Ramos (cell line): ENCODE measurements around the gene CTNNAL1.
"Not testable (repeated sequence)": the region's sequence is repeated elsewhere in the genome, so short reads cannot be mapped to it uniquely, and the experiment has no call there.

Experiments
- in situ Hi-C: fragments of 300-500 bp; cut with MboI; formaldehyde crosslinking; loops from one replicate; pipeline ENCODE4 v1.14.3; 2022; ENCODE audit warnings: low sequenced_read_pairs; ENCODE audit not compliant: unreplicated experiment

CTNNAL1 gene

DNA sequence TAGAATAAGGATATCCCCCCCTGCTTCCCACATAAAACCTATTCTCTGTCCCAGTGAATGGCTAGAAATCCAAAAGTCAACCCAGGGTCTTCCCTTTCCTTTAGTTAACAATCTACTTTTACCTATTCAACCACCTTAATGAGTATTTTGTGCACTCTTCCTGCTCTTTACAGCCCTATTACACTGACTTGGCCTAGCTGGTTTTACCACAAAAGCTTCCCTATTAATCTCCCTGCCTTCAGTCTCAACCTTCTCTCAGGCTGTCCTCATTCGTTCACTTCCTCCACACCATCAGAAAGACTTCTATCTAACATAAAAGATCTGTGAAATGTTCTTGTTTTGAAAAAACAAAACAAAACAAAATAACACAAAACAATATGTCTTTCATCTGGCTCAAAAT, 16.2 kb downstream of the CTNNAL1 start:
- in situ Hi-C loops: no loop called here

DNA sequence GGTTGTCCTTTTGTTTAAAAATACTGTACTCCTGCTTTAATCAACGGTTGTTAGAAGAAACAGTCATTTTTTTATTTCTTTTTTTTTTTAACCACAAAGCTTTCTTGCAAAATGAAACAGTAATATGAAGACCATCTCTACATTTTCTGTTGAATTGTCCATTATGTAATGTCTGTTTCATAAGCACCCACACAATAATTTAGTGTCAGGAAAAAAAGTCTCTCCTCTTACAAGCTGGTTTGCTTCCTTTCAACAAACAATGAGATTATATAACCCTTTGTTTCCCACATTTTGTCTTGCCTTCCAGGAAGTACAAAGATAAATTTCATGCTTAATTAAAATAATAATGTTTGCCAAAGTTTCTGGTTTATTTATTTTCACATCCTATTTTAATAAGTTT, 16.7 kb downstream of the CTNNAL1 start:
- in situ Hi-C loops: no loop called here

DNA sequence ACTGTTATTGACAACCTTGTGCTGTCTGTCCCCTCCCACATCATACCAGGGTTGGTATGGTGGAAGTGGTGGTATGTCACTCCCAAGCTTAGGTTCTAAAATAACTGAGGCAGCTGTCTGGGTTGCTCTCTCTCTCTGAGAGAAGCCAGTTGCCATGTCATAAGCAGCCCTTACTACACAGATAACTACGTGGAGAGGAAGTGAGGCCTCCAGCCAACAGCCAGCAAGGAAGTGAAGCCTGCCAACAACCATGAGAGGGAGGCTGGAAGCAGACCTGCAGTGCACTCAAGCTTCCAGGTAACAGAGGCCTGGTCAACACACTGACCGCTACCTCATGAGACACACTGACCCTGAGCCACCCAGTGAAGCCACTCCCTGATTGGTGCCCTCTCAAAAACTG, 18.6 kb downstream of the CTNNAL1 start:
- in situ Hi-C loops: no loop called here

DNA sequence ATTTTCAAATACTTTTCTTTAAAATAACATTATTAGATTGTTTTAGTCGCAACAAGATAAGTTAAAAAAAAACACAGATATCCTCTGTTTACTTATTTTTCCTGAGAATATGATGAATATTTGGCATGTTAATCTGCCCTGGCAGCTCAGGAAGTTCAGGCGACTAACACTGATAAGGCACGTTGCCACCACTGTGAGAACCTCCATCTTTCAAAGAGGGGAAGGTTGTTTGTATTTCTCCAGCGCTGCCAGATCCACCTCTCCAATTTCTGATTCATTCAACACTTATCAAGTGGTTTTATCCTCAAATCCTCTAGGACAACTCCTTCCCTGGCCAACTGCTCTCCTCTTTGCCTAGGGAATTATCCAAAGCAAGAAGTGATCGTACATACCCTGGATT, 21.8 kb downstream of the CTNNAL1 start:
- in situ Hi-C loops: no loop called here

DNA sequence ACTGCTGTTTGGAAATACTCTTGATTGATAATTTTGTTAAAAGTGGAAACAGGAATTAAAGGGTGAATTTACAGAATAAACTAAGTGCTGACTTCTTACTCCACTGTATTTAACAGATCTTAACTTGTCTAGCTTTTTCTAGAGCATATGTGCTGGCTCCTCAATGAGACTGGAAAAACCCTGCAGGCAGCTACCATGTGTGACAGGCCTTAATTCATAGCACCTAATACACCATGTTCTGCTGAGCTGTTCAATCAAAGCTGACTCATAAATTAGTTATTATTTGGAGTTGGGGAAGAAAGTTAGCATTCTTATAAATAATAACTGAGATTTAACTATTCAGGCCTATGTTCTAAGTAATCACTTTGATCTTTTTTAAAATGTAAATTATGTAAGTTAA, 29.4 kb downstream of the CTNNAL1 start:
- in situ Hi-C loops: no loop called here

DNA sequence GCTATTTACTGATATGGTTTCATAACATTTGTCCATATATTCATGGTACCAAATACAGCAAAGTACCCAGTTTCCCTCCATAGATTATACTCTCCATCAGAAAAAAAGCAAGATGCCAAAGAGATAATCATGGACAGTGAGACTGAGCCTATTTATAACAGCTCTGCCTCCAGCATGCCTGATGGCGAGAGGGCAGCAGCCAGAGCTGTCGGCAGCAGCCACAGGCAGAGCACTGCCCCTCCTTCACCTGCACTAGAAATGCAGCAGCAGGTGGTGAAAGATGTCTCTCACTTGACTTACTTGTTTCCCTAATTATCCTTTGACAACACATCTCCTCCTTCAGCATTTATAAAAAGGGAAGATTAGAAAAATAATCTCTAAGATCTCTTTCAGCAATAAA, 32.4 kb downstream of the CTNNAL1 start:
- in situ Hi-C loops: no loop called here

DNA sequence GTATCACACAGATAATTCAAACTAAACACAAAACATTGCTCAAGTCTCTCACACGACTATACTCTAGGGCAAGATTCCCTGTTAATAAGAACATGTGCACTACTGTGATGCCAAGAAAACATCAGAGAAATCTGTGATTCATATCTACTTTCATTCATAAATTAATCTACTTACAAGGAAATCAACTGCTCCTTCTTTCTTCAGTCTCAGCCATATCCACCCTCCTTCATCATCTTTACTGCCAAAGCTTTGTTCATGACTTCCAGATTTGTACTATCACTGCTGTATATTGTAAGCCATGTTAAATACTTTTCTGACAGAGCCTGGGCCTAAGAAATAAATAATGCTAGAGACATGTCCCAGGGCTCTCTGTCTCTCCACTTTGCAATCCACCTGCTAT, 35.1 kb downstream of the CTNNAL1 start:
- in situ Hi-C loops: no loop called here

DNA sequence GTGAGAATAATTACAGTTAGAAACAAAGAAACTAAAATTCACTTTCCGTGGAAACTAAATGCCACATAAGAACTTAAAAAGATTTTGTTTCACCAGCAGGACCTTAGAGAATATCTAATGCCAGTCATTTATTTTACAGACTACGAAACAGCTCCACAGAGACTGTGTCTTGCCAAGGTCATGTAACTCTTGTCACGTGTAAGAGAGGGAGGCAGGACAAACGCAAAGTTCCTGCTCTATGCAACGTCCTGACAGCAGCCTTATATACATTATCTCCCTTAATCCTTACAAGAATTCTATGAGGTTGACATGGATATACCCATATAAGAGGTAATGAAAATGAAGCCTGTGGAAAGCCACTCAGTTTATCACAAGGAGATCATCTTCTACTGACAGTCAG, 39.4 kb downstream of the CTNNAL1 start:
- in situ Hi-C loops: no loop called here

DNA sequence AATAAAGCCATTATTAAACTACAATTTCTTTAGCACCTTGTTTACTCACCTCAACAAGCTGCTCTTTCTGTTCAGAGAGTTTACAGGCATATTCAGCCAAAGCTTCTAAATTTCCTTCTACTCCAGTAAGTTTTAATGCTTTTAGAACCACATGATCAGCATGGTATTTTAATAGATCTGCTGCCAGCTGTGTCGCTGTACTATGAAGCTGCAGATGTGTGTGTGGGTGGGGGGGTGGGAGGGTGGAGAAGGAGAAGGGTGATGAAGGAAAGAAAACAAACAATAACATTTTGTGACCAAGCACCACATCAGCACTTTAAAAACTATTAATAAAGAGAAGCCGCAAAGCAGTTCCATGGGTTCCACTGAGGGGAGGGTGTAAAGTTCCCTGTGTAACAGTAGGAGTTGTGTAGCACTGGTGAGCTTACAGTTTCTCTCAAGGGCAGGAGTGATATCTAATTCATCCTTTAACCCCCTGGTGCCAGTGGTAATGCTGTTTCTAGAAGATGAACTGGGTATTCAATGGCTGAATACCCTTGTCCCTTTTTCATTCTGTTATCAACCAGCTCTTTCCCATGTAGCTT, 40.6 kb downstream of the CTNNAL1 start:
- in situ Hi-C loops: no loop called here

DNA sequence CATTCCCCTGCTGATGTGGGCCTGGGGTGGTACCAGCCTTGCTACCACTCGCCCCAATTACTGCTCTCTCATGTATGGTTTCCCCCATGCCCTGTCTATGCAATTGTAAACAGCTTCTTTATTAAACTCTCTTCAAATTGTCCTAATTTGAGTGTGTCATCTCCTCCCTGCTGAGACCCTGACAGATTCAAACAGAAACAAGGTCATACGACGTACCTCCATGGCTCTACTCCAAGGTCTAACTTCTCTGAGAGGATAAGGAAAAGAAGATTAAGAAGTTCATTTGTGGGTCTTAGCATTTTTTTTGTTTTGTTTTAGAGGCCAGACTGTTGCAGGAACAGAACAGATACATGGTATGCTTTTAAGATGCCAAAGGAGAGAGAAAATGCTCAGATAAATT, 41.1 kb downstream of the CTNNAL1 start:
- in situ Hi-C loops: no loop called here

DNA sequence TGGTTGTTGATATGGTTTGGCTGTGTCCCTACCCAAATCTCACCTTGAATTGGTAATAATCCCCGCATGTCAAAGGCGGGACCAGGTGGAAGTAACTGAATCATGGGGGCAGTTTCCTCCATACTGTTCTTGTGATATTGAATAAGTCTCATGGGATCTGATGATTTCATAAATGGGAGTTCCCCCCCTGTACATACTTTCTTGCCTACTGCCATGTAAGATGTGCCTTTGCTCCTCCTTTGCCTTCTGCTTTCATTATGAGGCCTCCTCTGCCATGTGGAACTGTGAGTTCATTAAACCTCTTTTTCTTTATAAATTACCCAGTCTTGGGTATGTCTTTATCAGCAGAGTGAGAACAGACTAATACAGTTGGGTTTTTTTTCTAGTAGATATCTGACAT, 41.9 kb downstream of the CTNNAL1 start:
- in situ Hi-C loops: not testable (repeated sequence)

DNA sequence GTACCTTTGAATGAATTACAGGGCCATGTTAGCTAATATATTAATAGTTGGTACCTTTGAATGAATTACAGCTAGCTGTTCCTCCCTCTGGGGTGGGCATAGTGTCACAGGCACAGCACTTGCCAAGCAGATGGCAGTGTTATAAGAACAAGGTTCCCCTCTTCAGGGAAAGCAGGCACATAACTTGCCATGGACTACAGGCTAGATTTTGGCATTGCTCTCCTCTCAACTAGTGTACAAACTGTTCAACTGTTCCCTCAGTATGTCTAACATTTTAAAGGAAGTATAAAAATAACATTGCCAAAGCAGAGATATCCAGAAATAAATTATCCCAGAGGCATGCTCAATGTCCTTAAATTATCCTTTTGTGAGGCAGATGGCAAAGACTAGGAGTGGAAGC, 45.4 kb downstream of the CTNNAL1 start:
- in situ Hi-C loops: no loop called here

DNA sequence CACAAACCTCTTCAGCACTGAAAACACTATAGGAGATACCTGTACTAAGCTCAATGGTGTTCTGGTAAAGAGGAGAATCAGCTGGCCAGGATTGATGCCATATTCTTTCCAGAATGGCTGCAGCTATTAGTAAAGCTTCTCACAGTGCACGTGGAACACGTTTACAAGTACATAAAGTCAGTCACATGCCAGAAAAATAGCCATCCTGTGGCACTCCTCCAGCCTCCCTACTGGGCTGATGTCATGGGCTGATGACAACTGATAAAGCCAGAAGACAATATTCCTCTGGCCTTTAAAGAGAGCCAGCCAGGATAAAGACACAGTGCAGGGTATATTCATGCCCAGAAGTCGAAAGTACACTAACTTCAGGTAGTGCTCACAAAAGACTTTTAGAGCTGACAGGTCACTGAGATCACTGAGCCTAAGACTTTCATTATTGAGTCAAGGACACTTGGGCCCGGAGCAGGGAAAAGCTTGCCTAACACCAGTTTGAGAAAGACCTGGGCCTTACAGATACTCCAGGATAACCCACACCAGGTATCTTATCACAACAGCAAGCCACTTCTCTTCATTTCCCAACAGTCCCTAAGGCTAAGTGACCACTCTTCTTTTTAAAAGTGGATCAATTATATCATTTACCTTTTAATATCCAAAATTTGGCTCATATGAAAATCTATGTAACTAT, 49.7 kb downstream of the CTNNAL1 start:
- in situ Hi-C loops: no loop called here

DNA sequence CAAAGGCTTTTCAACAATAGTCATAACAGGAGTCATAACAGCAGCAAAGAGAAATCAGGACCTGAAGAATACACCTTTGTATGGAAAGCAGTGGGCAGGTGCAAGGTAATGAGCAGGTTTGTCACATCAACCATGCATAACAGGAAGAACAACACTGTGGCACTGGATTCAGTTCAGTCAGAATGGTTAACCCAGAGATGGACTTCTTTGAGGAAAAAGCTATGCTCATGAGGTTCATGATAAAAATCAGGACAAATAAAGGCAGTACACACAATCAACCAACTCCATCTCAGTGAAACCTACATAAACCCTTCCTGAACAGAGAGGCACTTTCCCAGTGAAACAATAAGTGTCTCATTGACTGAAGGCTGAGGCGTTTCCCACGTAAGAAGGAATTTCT, 52.1 kb downstream of the CTNNAL1 start:
- in situ Hi-C loops: no loop called here

DNA sequence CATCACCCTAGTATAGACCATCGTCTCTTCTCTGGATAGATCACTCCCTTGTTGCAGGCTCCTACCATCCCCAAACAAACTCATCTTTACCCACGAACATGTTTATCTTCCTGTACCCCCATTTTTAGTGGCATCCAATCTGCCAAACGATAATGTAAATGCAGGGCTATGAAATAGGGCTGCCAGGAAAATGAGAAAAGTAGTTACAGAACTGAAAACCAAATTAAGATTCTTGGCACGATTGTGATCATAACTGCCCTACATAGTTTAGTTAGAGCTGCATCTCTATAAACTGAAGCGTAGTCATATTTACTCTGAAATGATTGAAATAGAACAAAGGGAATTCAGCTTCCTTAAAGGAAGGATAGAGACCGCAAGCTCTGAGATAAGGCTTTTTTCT, 53.0 kb downstream of the CTNNAL1 start:
- in situ Hi-C loops: no loop called here

DNA sequence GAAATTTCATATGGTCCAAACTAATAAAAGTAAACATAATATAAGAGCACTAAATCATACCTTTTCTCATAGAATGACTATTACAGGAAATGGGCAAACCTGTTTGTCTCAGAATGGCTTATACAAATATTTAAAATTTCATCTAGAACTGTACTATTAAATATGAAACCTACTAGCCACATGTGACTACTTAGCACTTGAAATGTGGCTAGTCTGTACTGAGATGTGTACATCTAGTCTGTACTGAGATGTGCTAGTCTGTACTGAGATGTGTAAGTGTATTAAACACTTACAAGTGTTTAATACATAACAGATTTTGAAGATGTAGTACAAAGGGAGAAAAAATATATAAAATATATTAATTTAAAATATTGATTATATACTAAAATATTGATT, 56.7 kb downstream of the CTNNAL1 start:
- in situ Hi-C loops: no loop called here

DNA sequence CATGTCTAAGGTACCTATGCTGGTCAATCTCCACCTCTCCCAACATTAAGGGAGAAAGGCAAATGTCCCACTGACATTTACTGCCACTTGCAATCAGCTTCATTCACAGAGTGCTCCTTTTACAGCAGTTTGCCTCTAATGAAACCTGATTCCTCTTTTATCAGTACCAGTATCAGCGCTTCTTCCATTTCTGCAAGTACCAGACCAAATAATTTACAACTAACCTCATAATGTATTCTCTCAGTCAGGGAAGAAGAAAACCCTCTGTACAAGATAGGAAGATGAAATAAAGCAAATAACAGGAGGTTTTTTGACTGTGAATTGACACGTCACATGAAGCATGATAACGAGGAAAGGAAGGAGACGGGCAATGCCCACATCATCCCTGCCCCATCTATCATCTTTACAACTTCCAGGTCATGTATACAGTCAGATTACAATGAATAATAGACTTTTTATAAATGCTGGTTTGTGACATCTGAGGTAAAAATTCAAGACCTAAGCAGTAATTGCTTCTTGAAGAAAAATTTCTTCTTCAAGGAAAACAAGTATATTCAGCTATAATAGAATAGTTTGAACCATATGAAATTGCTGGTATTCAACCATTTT, 57.2 kb downstream of the CTNNAL1 start:
- in situ Hi-C loops: no loop called here

DNA sequence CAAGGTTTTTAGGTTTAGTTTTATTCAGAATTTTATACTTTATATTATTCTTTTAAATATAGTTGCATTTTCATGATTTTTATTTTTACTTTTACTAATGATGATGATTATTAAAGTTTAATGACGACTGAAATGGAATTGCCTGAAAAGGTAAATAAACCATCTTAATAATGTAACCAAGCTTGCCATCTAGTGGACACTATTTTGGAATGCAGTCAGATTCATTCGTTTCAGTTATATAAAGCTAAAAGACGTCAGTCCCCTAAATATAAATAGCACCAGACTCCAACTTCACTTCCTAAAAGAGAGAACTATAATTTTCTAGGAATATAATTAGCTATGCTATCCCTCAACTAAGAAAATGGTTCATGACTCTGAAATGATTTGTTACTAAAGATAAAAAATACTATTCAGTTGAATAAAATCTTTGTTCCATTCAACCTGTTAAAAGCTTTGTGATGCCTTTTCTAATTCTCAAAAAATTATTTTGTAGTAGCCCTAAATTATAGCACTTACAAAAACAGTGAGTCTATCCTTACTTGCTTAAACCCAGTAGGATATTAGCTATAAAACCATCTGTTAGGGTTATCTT, 59.2 kb downstream of the CTNNAL1 start:
- in situ Hi-C loops: no loop called here

DNA sequence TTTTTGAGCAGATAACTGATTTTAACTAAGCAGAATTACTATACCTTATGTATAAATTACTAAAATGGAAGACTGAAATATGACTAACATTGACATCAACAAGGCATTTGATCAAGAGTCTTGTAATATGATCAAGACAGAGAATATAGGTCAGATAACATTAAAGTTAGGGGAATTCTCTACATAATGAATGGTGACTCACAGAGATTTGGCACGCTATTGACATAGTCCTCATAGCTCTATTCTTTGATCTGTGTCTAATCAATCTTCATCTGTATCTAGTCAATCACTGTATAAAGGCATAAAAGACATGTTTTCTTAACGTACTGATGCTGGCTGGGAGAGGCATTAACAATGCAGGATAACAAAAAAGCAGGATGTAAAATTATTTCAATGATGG, 61.7 kb downstream of the CTNNAL1 start:
- in situ Hi-C loops: no loop called here

DNA sequence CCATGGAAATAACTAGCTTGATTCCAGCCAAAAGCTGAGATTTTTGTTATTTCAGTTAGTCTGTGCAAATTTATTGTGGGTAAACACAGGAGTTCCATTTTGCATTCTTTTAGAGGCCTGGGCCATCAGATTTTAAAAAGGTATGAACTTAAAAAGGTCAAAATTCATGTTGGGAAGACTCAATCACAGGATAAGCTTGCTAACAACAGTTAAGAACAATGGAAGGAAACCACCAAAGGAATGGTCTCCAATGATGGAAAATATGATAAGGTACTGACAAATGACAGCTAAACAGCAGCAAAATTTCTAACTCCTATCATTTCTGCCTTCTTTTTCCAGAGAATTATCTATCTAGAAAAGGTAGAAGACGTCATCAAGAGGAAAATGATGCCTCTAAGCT, 63.1 kb downstream of the CTNNAL1 start:
- in situ Hi-C loops: no loop called here

DNA sequence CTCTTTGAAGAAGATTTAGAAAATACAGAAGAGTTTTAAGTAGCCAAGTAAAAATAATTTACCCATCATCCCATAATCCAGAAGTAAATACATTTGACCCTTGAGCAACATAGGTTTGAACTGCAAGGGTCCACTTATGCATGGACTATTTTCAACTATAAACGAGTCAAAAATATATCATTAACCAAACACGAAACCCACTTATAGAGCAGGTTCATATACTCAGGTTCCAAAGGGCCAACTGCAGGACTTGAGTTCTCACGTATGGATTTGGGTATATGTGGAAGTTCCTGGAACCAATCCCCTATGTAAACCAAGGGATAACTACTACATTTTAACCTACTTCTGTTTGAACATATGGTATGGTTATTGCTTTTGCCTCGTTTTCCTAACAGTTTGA, 73.3 kb downstream of the CTNNAL1 start:
- in situ Hi-C loops: no loop called here
